WERI-Rb-1 (cell line): ENCODE measurements around the gene GNAT3.

Experiments used
- DNase-seq: peaks from one replicate; pipeline ENCODE4 v3.0.0-alpha.2; 2020
- H3K27ac ChIP-seq: fragments of 250-450 bp; sonication (Bioruptor Pico); 2 replicates; pipeline ENCODE4 v1.5.1; 2020; ENCODE audit warnings: mild to moderate bottlenecking, moderate library complexity
- H3K27me3 ChIP-seq: fragments of 250-450 bp; sonication (Bioruptor Pico); 2 replicates; pipeline ENCODE4 v1.5.1; 2021; ENCODE audit warnings: mild to moderate bottlenecking, low read depth, moderate library complexity; ENCODE audit not compliant: insufficient read depth, severe bottlenecking
- H3K36me3 ChIP-seq: fragments of 250-450 bp; sonication (Bioruptor Pico); 2 replicates; pipeline ENCODE4 v1.5.1; 2020; ENCODE audit warnings: mild to moderate bottlenecking, moderate library complexity
- H3K4me3 ChIP-seq: 2 replicates; pipeline ENCODE4 v1.5.1; 2011; ENCODE audit warnings: low read depth, mild to moderate bottlenecking, control low read depth, low read length
- H3K9me3 ChIP-seq: fragments of 250-450 bp; sonication (Bioruptor Pico); 2 replicates; pipeline ENCODE4 v1.5.1; 2021; ENCODE audit warnings: mild to moderate bottlenecking, moderate library complexity; ENCODE audit not compliant: severe bottlenecking
- TF ChIP-seq, protein P1 (sequence below): IDR thresholded peaks from 2 replicates; pipeline ENCODE4 v1.5.1; 2011; ENCODE audit warnings: low read depth, mild to moderate bottlenecking, control low read depth, inconsistent platforms, low read length

Gene GNAT3

DNA sequence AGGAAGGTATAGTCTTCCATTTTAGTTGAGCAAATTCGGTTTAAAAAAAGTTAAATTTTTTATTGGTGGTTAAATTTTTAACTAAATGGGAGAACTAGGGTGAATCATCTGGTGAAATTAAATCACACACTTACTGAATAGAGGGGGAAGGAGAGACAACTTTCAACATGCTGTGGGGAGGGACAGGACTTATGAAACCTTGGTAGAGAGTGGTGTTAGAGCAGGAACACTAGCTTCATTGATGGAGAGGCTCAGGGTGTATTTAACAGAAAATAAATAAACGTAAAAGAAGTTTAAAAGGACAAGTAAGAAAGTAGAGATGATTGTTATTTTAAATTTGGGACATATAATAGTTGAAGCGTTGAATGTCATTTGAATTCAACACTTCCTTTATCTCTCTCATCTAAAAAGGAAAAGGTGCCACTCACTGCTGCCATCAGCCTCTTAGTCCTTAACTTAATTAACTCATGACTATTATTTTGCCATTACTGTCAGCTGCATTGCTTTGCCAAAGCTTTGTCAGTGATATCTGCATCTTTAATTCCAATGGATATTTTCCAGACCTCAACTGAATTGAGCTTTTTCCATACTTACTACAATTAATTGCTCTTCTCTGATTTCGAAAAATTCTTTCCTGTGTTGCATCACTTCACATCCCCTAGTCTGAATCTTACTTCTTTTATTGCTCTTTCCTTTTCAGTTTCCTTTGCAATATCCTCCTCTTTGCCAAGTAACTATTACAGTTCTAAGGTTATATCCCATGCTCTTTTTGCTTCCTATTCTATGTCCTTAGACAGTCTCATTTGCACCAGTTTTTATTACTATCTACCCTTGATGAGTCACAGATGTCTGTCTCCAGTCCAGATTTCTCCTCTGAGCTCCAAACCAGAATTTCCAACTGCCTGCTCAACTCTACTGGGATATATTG lies 71.7 kb downstream of the GNAT3 start:
- H3K36me3 ChIP-seq, result no peaks in the 10 kb centered on the region
- no peaks in the 10 kb centered on the region for H3K27me3 ChIP-seq
- no peaks in the 10 kb centered on the region for H3K9me3 ChIP-seq
- no peak overlapping the region for H3K4me3 ChIP-seq
- TF ChIP-seq, protein P1, sequence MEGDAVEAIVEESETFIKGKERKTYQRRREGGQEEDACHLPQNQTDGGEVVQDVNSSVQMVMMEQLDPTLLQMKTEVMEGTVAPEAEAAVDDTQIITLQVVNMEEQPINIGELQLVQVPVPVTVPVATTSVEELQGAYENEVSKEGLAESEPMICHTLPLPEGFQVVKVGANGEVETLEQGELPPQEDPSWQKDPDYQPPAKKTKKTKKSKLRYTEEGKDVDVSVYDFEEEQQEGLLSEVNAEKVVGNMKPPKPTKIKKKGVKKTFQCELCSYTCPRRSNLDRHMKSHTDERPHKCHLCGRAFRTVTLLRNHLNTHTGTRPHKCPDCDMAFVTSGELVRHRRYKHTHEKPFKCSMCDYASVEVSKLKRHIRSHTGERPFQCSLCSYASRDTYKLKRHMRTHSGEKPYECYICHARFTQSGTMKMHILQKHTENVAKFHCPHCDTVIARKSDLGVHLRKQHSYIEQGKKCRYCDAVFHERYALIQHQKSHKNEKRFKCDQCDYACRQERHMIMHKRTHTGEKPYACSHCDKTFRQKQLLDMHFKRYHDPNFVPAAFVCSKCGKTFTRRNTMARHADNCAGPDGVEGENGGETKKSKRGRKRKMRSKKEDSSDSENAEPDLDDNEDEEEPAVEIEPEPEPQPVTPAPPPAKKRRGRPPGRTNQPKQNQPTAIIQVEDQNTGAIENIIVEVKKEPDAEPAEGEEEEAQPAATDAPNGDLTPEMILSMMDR, result no peak
- no peak overlapping the region for H3K27ac ChIP-seq
- DNase-seq, result no peak

DNA sequence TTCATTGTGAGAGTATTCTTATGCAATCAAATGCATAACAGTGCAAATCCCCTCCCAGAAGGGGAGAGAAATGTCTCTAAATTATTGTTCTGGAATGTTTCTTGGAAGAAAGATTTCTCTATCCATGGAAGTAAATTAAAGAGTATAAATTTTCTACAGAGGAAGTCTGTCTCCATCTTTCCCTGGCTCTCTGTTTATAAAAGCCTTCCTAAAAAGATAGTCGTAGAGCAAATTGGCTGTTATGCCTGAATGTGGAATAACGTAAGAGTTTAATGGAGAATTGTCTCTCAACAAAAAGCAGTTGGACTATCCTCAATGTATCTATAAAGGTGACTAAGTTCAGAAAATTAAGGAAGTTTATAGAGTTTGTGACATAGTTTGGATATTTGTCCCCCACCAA lies 76.3 kb downstream of the GNAT3 start:
- no peak for DNase-seq
- TF ChIP-seq, protein P1, result no peak
- H3K9me3 ChIP-seq, result no peaks in the 10 kb centered on the region
- H3K27ac ChIP-seq, result no peak overlapping the region
- H3K4me3 ChIP-seq, result no peak overlapping the region
- no peaks in the 10 kb centered on the region for H3K27me3 ChIP-seq
- no peaks in the 10 kb centered on the region for H3K36me3 ChIP-seq

DNA sequence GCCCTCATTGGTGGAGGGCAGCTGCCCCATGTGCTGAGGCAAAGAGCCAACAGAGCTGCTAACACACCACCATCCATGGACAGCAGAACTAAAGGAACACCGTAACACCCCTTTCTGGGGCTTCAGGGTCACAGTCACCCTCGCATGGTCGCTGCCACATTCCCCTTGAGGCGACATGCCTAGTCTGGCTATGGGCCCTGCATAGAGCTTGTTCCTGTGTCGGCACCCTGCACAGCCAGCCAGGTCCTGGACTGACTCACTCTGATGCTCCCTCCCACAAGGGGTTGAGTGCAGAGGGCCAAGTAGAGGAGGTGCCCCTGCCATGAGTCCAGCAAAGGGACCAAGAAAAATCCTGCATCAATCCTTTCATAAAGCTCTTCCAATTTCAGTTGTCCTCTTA lies 77.8 kb downstream of the GNAT3 start:
- no peak for DNase-seq
- Histone ChIP-seq H3K27ac (no peak overlapping the region), H3K27me3 (no peaks in the 10 kb centered on the region), H3K4me3 (no peak overlapping the region), H3K36me3 (no peaks in the 10 kb centered on the region), H3K9me3 (no peaks in the 10 kb centered on the region)
- TF ChIP-seq, protein P1, result no peak

DNA sequence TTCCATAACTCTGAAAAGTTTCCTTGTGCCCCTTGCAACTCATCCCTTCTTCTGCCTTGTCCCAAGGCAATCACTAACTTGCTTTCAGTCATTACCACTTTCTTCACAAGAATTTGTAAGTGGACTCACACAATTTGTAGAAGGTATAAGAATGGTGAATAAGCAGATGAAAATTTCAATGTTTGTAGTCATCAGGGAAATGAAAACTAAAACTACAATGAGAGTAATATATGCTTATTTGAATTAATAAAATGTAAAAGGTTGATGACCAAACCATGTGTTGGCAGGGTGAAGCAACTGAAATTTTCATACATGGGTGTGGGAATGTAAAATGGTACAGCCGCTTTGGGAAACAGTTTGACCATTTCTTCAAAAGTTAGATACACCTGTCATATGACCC lies 79.7 kb downstream of the GNAT3 start:
- TF ChIP-seq, protein P1, result no peak
- Histone ChIP-seq H3K27ac (no peak overlapping the region), H3K4me3 (no peak overlapping the region), H3K36me3 (no peaks in the 10 kb centered on the region), H3K27me3 (no peaks in the 10 kb centered on the region), H3K9me3 (no peaks in the 10 kb centered on the region)
- DNase-seq, result no peak

DNA sequence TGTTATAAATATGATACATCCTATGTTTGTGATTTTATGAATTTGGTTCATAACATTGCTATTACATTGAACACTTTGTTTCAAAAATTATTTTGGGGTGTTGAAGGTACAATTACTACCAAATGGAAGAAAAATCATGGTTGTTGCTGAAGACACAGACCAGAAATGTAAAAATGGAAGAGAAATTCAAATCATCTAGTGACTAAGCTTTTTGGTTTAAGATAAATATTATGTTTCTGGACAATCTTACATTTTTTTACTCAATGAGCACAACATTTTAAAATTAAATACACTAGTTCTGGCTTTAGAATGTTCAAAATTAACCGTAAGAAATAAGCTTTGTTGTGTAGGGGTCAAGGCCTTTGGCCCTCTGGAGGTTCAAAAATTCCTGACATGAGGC lies 82.7 kb downstream of the GNAT3 start:
- no peak overlapping the region for H3K27ac ChIP-seq
- H3K27me3 ChIP-seq, result no peaks in the 10 kb centered on the region
- H3K4me3 ChIP-seq, result no peak overlapping the region
- H3K36me3 ChIP-seq, result no peaks in the 10 kb centered on the region
- no peak for DNase-seq
- no peaks in the 10 kb centered on the region for H3K9me3 ChIP-seq
- TF ChIP-seq, protein P1, result no peak
